IPS-15b (cell line): ENCODE measurements around the gene MAP1B.
"Not testable (repeated sequence)": the region's sequence is repeated elsewhere in the genome, so short reads cannot be mapped to it uniquely, and the experiment has no call there.

ENCODE experiments used
- H3K27me3 ChIP-seq: one replicate; pipeline ENCODE4 v1.6.1; 2013; ENCODE audit warnings: low read length; ENCODE audit not compliant: control insufficient read depth, insufficient read depth
- H3K36me3 ChIP-seq: one replicate; pipeline ENCODE4 v1.6.1; 2013; ENCODE audit warnings: low read length; ENCODE audit not compliant: control insufficient read depth, insufficient read depth
- H3K4me1 ChIP-seq: one replicate; pipeline ENCODE4 v1.6.1; 2013; ENCODE audit warnings: mild to moderate bottlenecking, low read length; ENCODE audit not compliant: control insufficient read depth, insufficient read depth
- H3K4me3 ChIP-seq: one replicate; pipeline ENCODE4 v1.5.1; 2013; ENCODE audit warnings: low read depth, low read length
- H3K9ac ChIP-seq: one replicate; pipeline ENCODE4 v1.6.1; 2013; ENCODE audit warnings: low read depth, mild to moderate bottlenecking, low read length
- H3K9me3 ChIP-seq: one replicate; pipeline ENCODE4 v1.6.1; 2013; ENCODE audit warnings: mild to moderate bottlenecking, low read length; ENCODE audit not compliant: control insufficient read depth, insufficient read depth

MAP1B gene

DNA sequence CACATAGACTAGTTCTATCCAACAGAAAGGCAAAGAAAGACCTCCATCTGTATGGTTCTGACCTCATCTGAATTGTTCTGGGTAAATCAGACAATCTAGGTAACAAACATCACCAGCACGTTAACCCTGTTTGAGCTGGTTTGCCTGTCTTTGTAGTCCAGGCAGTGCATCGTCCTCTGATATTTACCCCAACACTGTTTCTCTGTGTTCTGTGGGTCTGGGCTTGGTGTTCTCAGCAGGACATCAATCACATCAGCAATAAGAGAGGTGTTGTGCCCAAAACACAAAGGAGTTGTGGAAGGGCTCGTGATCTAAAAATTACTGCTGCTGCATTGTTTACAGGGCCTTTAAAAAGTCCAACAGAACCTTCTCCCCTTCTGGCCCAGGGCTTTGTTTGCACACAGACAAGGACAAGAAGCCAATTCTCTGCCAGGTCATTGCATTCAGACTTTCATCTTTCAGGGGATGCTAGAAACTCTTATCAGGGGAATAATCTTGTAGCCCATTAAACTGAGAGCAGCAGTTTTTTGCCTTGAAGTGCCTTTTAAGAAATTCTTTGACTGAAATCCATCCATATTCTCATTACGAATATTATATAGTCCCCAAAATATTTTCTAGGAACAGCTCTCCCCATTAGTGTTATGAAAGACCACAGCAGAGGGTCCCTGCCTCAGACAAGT is 30.5 kb upstream of the MAP1B start:
- H3K4me3 ChIP-seq, result no peak overlapping the region
- peaks cover 3% of the 10 kb centered on the region for H3K4me1 ChIP-seq
- H3K9me3 ChIP-seq, result no peaks in the 10 kb centered on the region
- H3K36me3 ChIP-seq, result no peaks in the 10 kb centered on the region
- no peak overlapping the region for H3K9ac ChIP-seq
- no peaks in the 10 kb centered on the region for H3K27me3 ChIP-seq

DNA sequence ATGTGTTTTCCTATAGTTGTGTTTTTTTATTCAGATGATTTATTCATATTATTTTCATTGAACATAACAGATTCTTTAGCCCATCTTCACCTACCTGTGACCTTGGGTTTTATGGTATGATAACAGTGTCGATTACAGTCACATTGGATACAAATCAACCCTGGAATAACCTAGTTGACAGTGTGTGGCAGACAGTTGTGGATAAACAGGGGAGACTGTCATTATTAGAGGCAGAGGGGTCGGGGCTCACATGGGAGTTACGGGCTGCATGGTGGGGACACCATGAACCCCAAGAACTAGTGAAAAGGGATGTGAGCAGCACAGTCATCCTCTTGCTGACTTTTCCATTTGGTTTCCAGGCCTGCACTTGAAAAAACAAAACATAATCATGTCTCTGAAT is 29.9 kb upstream of the MAP1B start:
- H3K36me3 ChIP-seq, result no peaks in the 10 kb centered on the region
- no peak overlapping the region for H3K4me3 ChIP-seq
- no peak overlapping the region for H3K9ac ChIP-seq
- H3K27me3 ChIP-seq, result no peaks in the 10 kb centered on the region
- peaks cover 3% of the 10 kb centered on the region for H3K4me1 ChIP-seq
- H3K9me3 ChIP-seq, result no peaks in the 10 kb centered on the region

DNA sequence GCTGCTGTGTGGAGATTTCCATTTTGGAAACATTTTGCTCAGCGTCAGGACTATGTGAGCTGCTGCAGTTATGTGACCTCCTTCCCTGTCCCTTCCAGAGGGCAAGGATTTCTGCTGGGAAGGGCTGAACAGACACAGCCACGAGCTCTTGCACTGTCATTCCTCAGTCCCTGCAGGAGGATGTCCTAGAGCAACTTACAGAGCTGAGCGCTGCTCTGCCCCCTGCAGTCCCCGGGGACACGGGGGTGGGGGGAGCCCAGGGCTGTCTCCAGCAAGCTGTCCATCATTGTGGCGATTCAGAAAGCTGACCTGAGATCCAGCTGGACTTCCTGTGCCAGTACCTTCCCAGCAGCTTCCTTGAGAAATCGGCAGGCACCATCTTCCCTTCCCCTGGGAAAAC is 28.0 kb upstream of the MAP1B start:
- no peaks in the 10 kb centered on the region for H3K9me3 ChIP-seq
- no peak overlapping the region for H3K4me3 ChIP-seq
- peaks cover 3% of the 10 kb centered on the region for H3K4me1 ChIP-seq
- H3K27me3 ChIP-seq, result no peaks in the 10 kb centered on the region
- H3K36me3 ChIP-seq, result no peaks in the 10 kb centered on the region
- no peak overlapping the region for H3K9ac ChIP-seq

DNA sequence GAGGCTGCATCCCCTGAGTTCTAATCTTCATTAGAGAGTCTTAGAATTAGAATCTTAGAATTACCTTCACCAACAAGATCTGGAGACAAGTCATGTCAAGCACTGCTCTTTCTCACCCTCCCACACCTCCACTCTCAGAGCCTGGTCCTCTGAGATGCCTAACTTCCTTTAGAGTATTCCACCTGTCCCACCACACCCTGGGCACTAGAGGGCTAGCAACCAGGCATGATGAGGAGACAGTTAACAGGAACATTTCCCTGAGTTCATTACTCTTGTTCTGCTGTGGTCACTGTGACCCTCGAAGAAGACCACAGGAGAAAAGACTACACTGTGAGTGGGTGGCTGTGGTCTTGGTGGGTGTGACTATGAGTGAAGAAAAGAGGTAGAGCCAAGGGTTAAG is 25.2 kb upstream of the MAP1B start:
- no peak overlapping the region for H3K9ac ChIP-seq
- H3K36me3 ChIP-seq, result no peaks in the 10 kb centered on the region
- H3K4me1 ChIP-seq, result peaks cover 3% of the 10 kb centered on the region
- no peak overlapping the region for H3K4me3 ChIP-seq
- no peaks in the 10 kb centered on the region for H3K27me3 ChIP-seq
- no peaks in the 10 kb centered on the region for H3K9me3 ChIP-seq

DNA sequence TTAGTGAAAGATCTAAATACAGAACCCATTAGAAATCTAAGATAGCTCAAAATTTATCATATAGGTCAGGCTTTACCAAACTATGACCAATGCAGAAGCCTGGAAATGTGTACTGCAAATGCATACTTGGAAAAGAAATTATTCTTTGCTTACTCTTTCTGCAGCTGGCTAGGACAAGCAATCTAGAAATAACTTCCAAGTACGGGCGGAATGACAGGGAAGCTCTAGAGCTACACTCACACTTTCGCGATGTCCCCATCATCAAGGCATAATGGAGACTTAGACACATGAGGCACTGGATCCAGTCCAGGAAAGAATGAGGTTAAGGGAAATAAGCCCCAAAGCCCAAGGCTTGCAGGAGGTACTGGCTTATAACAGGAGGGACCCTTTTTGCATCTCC is 22.4 kb upstream of the MAP1B start:
- no peak overlapping the region for H3K9ac ChIP-seq
- H3K36me3 ChIP-seq, result no peaks in the 10 kb centered on the region
- H3K4me3 ChIP-seq, result no peak overlapping the region
- no peaks in the 10 kb centered on the region for H3K27me3 ChIP-seq
- no peaks in the 10 kb centered on the region for H3K4me1 ChIP-seq
- no peaks in the 10 kb centered on the region for H3K9me3 ChIP-seq

DNA sequence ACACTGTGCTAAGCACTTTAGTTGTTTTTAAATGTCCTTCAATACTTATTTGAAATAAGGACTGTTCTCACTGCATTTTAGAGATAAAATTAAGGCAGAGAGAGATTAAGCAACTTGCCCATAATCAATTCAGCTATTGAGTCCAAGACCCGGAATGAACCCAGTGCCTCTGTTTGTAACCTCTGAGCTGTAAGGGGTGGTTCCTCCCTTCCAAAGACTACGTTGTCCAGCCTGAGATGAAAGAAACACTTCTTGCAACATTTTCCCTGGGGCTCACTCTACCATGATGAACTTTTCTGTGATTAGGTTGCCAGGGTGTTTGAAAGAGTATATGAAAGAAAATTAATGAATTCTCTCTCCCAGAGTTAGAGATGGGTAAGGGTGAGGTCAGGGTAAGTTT is 22.0 kb upstream of the MAP1B start:
- H3K9me3 ChIP-seq, result no peaks in the 10 kb centered on the region

DNA sequence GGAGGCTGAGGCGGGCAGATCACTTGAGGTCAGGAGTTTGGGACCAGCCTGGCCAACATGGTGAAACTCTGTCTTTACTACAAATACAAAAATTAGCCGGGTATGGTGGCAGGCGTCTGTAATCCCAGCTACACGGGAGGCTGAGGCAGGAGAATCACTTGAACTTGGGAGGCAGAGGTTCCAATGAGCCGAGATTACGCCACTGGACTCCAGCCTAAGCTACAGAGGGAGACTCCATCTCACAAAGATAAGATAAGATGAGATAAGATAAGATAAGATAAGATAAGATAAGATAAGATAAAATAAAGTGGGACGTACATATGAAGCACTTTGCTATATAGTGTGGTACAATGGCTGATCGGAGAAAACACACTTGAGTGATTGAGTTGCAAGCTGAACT is 17.6 kb upstream of the MAP1B start:
- not testable (repeated sequence) for H3K36me3 ChIP-seq, H3K27me3 ChIP-seq, H3K4me3 ChIP-seq, H3K4me1 ChIP-seq, H3K9ac ChIP-seq, H3K9me3 ChIP-seq

More for the DNA sequence above, 22.0 kb upstream of the MAP1B start:
- Histone ChIP-seq H3K4me1 (no peaks in the 10 kb centered on the region), H3K4me3 (no peak overlapping the region), H3K9ac (no peak overlapping the region), H3K27me3 (no peaks in the 10 kb centered on the region), H3K36me3 (no peaks in the 10 kb centered on the region)

DNA sequence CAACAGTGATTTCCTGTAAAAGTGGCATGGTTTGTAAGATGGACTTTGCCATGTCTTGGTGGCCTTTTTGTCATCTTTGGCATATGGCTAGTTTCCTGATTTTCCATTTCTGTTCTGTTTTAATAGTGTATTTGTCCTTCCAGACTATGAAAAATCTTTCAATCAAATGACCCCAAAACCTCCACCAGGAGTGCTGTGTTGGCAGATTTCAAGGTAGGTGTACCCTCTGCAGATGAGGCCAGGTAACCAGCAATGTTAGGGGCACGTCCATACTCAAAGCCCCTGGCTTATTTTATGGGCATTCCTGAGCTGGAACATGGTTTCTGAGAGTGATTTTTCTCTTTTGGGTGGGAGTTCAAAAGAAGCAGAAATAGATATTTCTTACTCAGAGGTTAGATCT is 15.2 kb upstream of the MAP1B start:
- H3K9ac ChIP-seq, result no peak overlapping the region
- no peaks in the 10 kb centered on the region for H3K27me3 ChIP-seq
- H3K4me3 ChIP-seq, result no peak overlapping the region
- no peaks in the 10 kb centered on the region for H3K4me1 ChIP-seq
- no peaks in the 10 kb centered on the region for H3K9me3 ChIP-seq
- no peaks in the 10 kb centered on the region for H3K36me3 ChIP-seq

DNA sequence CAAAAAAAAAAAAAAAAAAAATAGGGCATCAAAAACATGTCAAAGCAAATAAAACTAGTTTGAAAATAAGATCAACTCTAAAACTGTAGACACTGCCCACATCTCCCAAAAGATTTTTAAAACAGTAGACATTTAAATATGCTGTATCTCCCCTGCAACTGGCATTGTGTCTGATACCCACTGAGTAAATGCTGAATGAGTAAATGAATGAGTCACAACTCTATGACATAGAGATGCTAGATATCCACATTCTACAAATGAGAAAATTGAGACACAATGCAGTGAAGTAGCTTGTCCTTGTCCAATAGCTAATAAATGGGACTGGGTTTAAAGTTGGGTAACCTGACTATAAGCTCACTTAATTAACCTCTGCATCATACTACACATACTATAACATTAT is 14.1 kb upstream of the MAP1B start:
- Histone ChIP-seq H3K4me3 (no peak overlapping the region), H3K9me3 (no peaks in the 10 kb centered on the region), H3K4me1 (no peaks in the 10 kb centered on the region), H3K27me3 (no peaks in the 10 kb centered on the region), H3K9ac (no peak overlapping the region), H3K36me3 (no peaks in the 10 kb centered on the region)

DNA sequence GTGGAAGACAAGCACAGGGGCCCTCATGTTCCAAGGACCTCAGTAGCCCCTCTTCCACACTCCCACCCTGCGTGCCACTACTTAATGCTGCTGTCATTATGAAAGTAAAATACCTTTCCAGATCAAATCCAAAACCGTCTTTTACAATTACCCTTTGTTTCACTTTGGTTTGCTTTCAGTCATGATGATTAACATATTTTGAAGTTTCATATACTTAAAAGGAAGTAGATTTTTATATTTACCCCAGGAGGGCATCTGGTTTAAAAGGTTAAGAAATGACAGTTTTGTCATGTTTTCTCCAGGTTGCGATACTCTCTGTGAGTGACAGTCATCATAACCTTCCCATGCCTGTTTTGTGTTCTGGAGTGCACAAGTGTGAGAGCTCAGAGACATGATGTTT is 13.5 kb upstream of the MAP1B start:
- Histone ChIP-seq H3K36me3 (no peaks in the 10 kb centered on the region), H3K9ac (no peak overlapping the region), H3K4me3 (no peak overlapping the region), H3K4me1 (no peaks in the 10 kb centered on the region), H3K27me3 (no peaks in the 10 kb centered on the region), H3K9me3 (no peaks in the 10 kb centered on the region)

DNA sequence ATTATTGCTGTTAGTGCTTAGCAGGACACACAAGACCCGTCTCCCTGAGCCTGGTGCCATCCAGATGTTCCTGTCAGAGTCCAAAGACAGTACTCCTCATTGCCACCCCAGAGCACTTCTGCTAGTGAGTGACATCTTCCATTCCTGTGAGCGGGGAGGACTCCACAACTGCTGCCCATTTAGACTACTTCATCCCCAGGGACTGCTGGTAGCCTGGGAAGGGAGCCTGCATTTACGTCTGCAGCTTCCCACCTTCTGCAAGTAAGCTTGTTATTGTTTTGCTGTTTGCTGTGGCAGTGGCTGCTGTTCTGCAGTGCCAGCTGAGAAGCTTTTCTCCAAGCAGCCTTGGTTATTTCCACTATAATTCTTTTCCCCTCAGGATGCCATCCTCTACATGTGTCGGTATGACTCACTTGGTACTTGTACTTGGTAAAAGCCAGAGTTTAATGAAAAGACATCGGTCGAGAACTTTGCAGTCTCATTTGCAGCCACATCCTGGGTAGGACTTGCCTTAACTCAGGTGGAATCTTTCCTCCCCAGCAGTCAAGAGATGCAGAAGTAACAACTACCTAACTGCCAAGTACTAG is 10.6 kb upstream of the MAP1B start:
- no peaks in the 10 kb centered on the region for H3K4me1 ChIP-seq
- H3K36me3 ChIP-seq, result no peaks in the 10 kb centered on the region
- no peak overlapping the region for H3K4me3 ChIP-seq
- H3K9me3 ChIP-seq, result no peaks in the 10 kb centered on the region
- no peak overlapping the region for H3K9ac ChIP-seq
- H3K27me3 ChIP-seq, result no peaks in the 10 kb centered on the region

DNA sequence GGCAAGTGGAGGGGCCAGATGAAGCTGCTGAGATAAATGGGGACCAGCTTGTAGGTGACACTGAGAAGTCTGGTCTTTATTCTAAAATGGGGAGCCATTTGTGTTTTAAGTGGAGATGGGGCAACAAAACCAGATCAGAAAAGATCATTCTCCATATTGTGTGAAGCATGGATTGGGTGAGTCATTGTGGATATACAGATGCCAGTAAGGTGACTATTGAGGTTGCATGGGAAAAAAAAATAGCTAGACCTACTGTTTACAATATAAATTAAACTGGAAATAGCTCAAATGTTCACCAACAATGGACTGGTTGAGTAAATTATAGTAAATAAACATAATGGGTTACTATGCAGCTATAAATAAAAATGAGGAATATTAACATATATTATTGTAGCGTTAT is 5.4 kb upstream of the MAP1B start:
- no peaks in the 10 kb centered on the region for H3K9me3 ChIP-seq
- H3K4me3 ChIP-seq, result no peak overlapping the region
- H3K36me3 ChIP-seq, result no peaks in the 10 kb centered on the region
- H3K27me3 ChIP-seq, result no peaks in the 10 kb centered on the region
- no peak overlapping the region for H3K9ac ChIP-seq
- H3K4me1 ChIP-seq, result peaks cover 6% of the 10 kb centered on the region
